ENCODE measurements around the gene MICU1. TPM values are rescaled to one million over a fixed set of nuclear protein-coding genes. Genes with fewer than 3 reads are reported as not detected.
A peak's percentile ranks its signal among the peaks of the same experiment; 100 is the strongest.

MICU1 gene
- total RNA-seq, 4 donors from 2014 or later, result 24.4 to 195 (median 66.9) TPM

GRCh38 chr10:72370201-72370722, 255.6 kb downstream of the MICU1 start:
- intact Hi-C loops (cut with DNase I; ENCODE audit: low total_unique reads), result no loop called here

GRCh38 chr10:72367301-72367960, 258.4 kb downstream of the MICU1 start:
- TF ChIP-seq CTCF (IDR thresholded peaks at IDR 0.05) (no peak), POLR2A (IDR thresholded peaks at IDR 0.05) (no peak)
- H3K4me3 ChIP-seq, result no peak overlapping the region
- H3K27me3 ChIP-seq, result no peaks in the 10 kb centered on the region
- no peaks in the 10 kb centered on the region for H3K36me3 ChIP-seq
- no peaks in the 10 kb centered on the region for H3K9me3 ChIP-seq
- peaks cover 0 to 3% of the 10 kb centered on the region in 2 donors for H3K4me1 ChIP-seq
- intact Hi-C loops (cut with DNase I; ENCODE audit: low total_unique reads), result loop anchor here (5.0 kb wide), 1 partner anchor 470 kb away; no protein-coding TSS in a partner anchor
- H3K27ac ChIP-seq, result no peak overlapping the region
- no peak for DNase-seq

More at GRCh38 chr10:72370201-72370722, 255.6 kb downstream of the MICU1 start:
- no peak for TF ChIP-seq CTCF (IDR thresholded peaks at IDR 0.05)
- no peak for TF ChIP-seq POLR2A (IDR thresholded peaks at IDR 0.05)
- DNase-seq, result no peak
- H3K36me3 ChIP-seq, result no peaks in the 10 kb centered on the region
- no peak overlapping the region for H3K27ac ChIP-seq
- H3K4me3 ChIP-seq, result no peak overlapping the region
- no peaks in the 10 kb centered on the region for H3K4me1 ChIP-seq
- H3K27me3 ChIP-seq, result no peaks in the 10 kb centered on the region
- H3K9me3 ChIP-seq, result no peaks in the 10 kb centered on the region

GRCh38 chr10:72365106-72365895, 260.6 kb downstream of the MICU1 start:
- TF ChIP-seq CTCF (IDR thresholded peaks at IDR 0.05) (no peak), POLR2A (IDR thresholded peaks at IDR 0.05) (no peak)
- Histone ChIP-seq H3K27ac (peak overlapping the region; percentile 40 to 74), H3K27me3 (no peaks in the 10 kb centered on the region), H3K4me1 (peaks cover 0 to 3% of the 10 kb centered on the region in 2 donors), H3K36me3 (no peaks in the 10 kb centered on the region), H3K9me3 (no peaks in the 10 kb centered on the region), H3K4me3 (no peak overlapping the region)
- intact Hi-C loops (cut with DNase I; ENCODE audit: low total_unique reads), result loop anchor here (5.0 kb wide), 1 partner anchor 472 kb away; no protein-coding TSS in a partner anchor
- no peak for DNase-seq

- TF ChIP-seq POLR2A (IDR thresholded peaks at IDR 0.05), result peak; percentile 25 to 46
- TF ChIP-seq CTCF (IDR thresholded peaks at IDR 0.05), result peak; percentile 90 to 98 (median 96)
- peak; percentile 89 to 91 for DNase-seq
- intact Hi-C loops (cut with DNase I; ENCODE audit: low total_unique reads), result no loop called here
- Histone ChIP-seq H3K4me3 (peak overlapping the region in 1 of 2 donors; percentile 16), H3K36me3 (no peaks in the 10 kb centered on the region), H3K9me3 (no peaks in the 10 kb centered on the region), H3K27ac (peak overlapping the region; percentile 40 to 74), H3K27me3 (no peaks in the 10 kb centered on the region), H3K4me1 (peaks cover 0 to 3% of the 10 kb centered on the region in 2 donors)
These were observed 261.6 kb downstream of the MICU1 start for GRCh38 chr10:72364239-72364777.
